Inflammatory macrophage treated with lipopolysaccharide for 1 hour (primary cell): ENCODE data around the gene PPP1R13B.
A peak's percentile ranks its signal among the peaks of the same experiment; 100 is the strongest.
"Not testable (repeated sequence)": the region's sequence is repeated elsewhere in the genome, so short reads cannot be mapped to it uniquely, and the experiment has no call there.

ENCODE experiments used
- DNase-seq, 2 donors: peaks; one replicate each; pipeline ENCODE4 v3.0.0-alpha.2; 2020 to 2022

The PPP1R13B gene

GRCh38 chr14:103828315-103828967 is 18.9 kb downstream of the PPP1R13B start:
- no peak for DNase-seq

GRCh38 chr14:103825101-103825500 is 22.3 kb downstream of the PPP1R13B start:
- DNase-seq, result no peak

- peak in 1 of 2 donors; percentile 7 for DNase-seq
Observed at GRCh38 chr14:103820908-103821307, 26.5 kb downstream of the PPP1R13B start.

GRCh38 chr14:103820382-103820781 is 27.0 kb downstream of the PPP1R13B start:
- no peak for DNase-seq

GRCh38 chr14:103819503-103820307 is 27.7 kb downstream of the PPP1R13B start:
- no peak for DNase-seq

- no peak for DNase-seq
Observed at GRCh38 chr14:103818870-103819269, 28.5 kb downstream of the PPP1R13B start.

GRCh38 chr14:103818422-103818821 is 29.0 kb downstream of the PPP1R13B start:
- DNase-seq, result no peak

- no peak for DNase-seq
Observed at GRCh38 chr14:103817595-103817994, 29.8 kb downstream of the PPP1R13B start.

- no peak for DNase-seq
Observed at GRCh38 chr14:103816991-103817390, 30.4 kb downstream of the PPP1R13B start.

- no peak for DNase-seq
Observed at GRCh38 chr14:103815253-103815652, 32.1 kb downstream of the PPP1R13B start.

- no peak for DNase-seq
Observed at GRCh38 chr14:103811189-103811588, 36.2 kb downstream of the PPP1R13B start.

GRCh38 chr14:103808403-103809001 is 38.9 kb downstream of the PPP1R13B start:
- peak; percentile 41 to 85 for DNase-seq

GRCh38 chr14:103806805-103807204 is 40.6 kb downstream of the PPP1R13B start:
- no peak for DNase-seq

GRCh38 chr14:103805708-103806107 is 41.7 kb downstream of the PPP1R13B start:
- DNase-seq, result no peak

- no peak for DNase-seq
Observed at GRCh38 chr14:103803661-103804060, 43.7 kb downstream of the PPP1R13B start.

GRCh38 chr14:103802356-103802755 is 45.0 kb downstream of the PPP1R13B start:
- peak; percentile 64 to 85 for DNase-seq

- DNase-seq, result peak; percentile 57 to 85
Observed at GRCh38 chr14:103801459-103801858, 45.9 kb downstream of the PPP1R13B start.

- not testable (repeated sequence) for DNase-seq
Observed at GRCh38 chr14:103793192-103793591, 54.2 kb downstream of the PPP1R13B start.

- DNase-seq, result no peak
Observed at GRCh38 chr14:103788086-103788485, 59.3 kb downstream of the PPP1R13B start.

GRCh38 chr14:103782376-103782775 is 65.0 kb downstream of the PPP1R13B start:
- DNase-seq, result no peak

GRCh38 chr14:103776319-103776718 is 71.1 kb downstream of the PPP1R13B start:
- not testable (repeated sequence) for DNase-seq

- DNase-seq, result no peak
Observed at GRCh38 chr14:103775506-103775905, 71.9 kb downstream of the PPP1R13B start.

GRCh38 chr14:103773521-103773920 is 73.9 kb downstream of the PPP1R13B start:
- no peak for DNase-seq
